Adrenal gland (tissue), 12 donors: ENCODE data around the gene MECR. TPM values are rescaled to one million over a fixed set of nuclear protein-coding genes. Genes with fewer than 3 reads are reported as not detected.

Experiments
- DNase-seq, 7 donors: peaks; one replicate each; pipeline ENCODE4 v3.0.0-alpha.2; 2019 to 2020
- H3K27ac ChIP-seq, 5 donors: fragments of 200-600 bp; sonication (generic) in 4 of 5; 1 replicate in 3 of 5; 2 replicates in 2 of 5; pipeline versions ENCODE4 v1.5.1 to v1.8.0; 2016 to 2020; ENCODE audit warnings: mild to moderate bottlenecking in 1 of 5
- H3K27me3 ChIP-seq: fragments of 200-600 bp; 2 replicates; pipeline ENCODE4 v1.8.0; 2021
- H3K36me3 ChIP-seq, 2 donors: fragments of 200-600 bp; replicated peaks in 1 of 2; 1 replicate in 1 of 2; 2 replicates in 1 of 2; pipeline versions ENCODE4 v1.5.1 to v1.8.0; 2018 to 2022
- H3K4me1 ChIP-seq, 2 donors: fragments of 200-600 bp; replicated peaks in 1 of 2; 1 replicate in 1 of 2; 2 replicates in 1 of 2; pipeline versions ENCODE4 v1.5.1 to v1.8.0; 2018 to 2021
- H3K4me3 ChIP-seq, 4 donors: fragments of 200-600 bp; sonication (generic) in 3 of 4; one replicate each; pipeline ENCODE4 v1.5.1; 2016 to 2018
- H3K9me3 ChIP-seq, 3 donors: fragments of 200-600 bp; sonication (generic) in 1 of 3; replicated peaks in 1 of 3; 1 replicate in 2 of 3; 2 replicates in 1 of 3; pipeline versions ENCODE4 v1.5.1 to v1.8.0; 2016 to 2021
- POLR2A ChIP-seq, 2 donors: fragments of 450-650 bp; IDR thresholded peaks; one replicate each; pipeline ENCODE4 v1.6.1; 2017; ENCODE audit warnings: antibody characterized with exemption in 2 of 2, mild to moderate bottlenecking in 2 of 2, moderate library complexity in 1 of 2
- WGBS, 4 donors: extraction: QIAGEN DNeasy Blood & Tissue Kit in 2 of 4; methylation state at CpG; one replicate each; pipeline versions ENCODE4 v1.1.5 to v1.1.7; 2013 to 2017; 5-methylcytosine and 5-hydroxymethylcytosine counted together
- intact Hi-C, 2 donors: fragments of 100-400 bp; cut with DNase I; formaldehyde crosslinking; loops; one replicate each; pipeline versions ENCODE4 v1.14.1 to v1.15.0; 2022 to 2023
- polyA plus RNA-seq, 3 donors: library from polyadenylated mRNA; stranded (reverse); fragments of 200-250 nt in 2 of 3; fragments of 350-450 nt in 1 of 3; fragmentation: Illumina TruSeq in 1 of 3; extraction: RNeasy Lipid Tissue Mini Kit (QIAGEN cat#74804) in 1 of 3; gene quantifications; one replicate each; pipeline ENCODE4 v1.2.3, GENCODE V29; 2013 to 2014
- total RNA-seq, 9 donors: library from RNA; depleted of rRNA in 4 of 9; stranded (reverse); fragments of >200 nt in 4 of 9; fragments of 120-200 nt in 1 of 9; fragmentation: NEBNext Ultra II Directional in 1 of 9; extraction: Animal tissue kit (Norgen Biotek cat#: 25700) in 1 of 9; gene quantifications; one replicate each; pipeline versions ENCODE4 v1.1.0 to v1.2.4, GENCODE V29; 2013 to 2023
- TF ChIP-seq, protein P1 (sequence below), 6 experiments: fragments of 450-650 bp in 4 of 6; fragments of 200-600 bp in 2 of 6; sonication (generic) in 1 of 6; IDR thresholded peaks; 1 replicate in 5 of 6; 2 replicates in 1 of 6; pipeline versions ENCODE4 v1.5.1 to v1.8.0; 2016 to 2021; ENCODE audit warnings: antibody characterized with exemption in 6 of 6, mild to moderate bottlenecking in 2 of 6, moderate library complexity in 1 of 6
- donor health status: healthy with polysubstance abuse.
- donor health status: Bipolar disorder and iron deficiency.
- donor health status: DM: yes; HTN: yes; CAD: no.
- donor health status: DM: no; HTN: no; CAD: no.
- donor health status: DM: no; HTN: no; CAD: no.
- donor health status: DM: yes; HTN: yes; CAD: no.

The MECR gene
- total and polyA plus RNA-seq, 12 donors = 26.1 to 53.1 (median 33.5) TPM

- peaks cover 0 to 52% of the 10 kb centered on the region in 2 donors for H3K36me3 ChIP-seq
- no peak overlapping the region for H3K4me3 ChIP-seq
- no peaks in the 10 kb centered on the region for H3K9me3 ChIP-seq
- peaks cover 7 to 33% of the 10 kb centered on the region in 2 donors for H3K4me1 ChIP-seq
- TF ChIP-seq, protein P1, sequence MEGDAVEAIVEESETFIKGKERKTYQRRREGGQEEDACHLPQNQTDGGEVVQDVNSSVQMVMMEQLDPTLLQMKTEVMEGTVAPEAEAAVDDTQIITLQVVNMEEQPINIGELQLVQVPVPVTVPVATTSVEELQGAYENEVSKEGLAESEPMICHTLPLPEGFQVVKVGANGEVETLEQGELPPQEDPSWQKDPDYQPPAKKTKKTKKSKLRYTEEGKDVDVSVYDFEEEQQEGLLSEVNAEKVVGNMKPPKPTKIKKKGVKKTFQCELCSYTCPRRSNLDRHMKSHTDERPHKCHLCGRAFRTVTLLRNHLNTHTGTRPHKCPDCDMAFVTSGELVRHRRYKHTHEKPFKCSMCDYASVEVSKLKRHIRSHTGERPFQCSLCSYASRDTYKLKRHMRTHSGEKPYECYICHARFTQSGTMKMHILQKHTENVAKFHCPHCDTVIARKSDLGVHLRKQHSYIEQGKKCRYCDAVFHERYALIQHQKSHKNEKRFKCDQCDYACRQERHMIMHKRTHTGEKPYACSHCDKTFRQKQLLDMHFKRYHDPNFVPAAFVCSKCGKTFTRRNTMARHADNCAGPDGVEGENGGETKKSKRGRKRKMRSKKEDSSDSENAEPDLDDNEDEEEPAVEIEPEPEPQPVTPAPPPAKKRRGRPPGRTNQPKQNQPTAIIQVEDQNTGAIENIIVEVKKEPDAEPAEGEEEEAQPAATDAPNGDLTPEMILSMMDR (IDR thresholded peaks at IDR 0.05) = no peak
- TF ChIP-seq POLR2A (IDR thresholded peaks at IDR 0.05) = no peak
- DNase-seq = no peak
- WGBS, 4 donors = 84 to 94% (median 89%) methylated on average over 4 of the region's 4 CpGs
- no peak overlapping the region for H3K27ac ChIP-seq
- H3K27me3 ChIP-seq = no peaks in the 10 kb centered on the region
- intact Hi-C loops = no loop called here
These were observed 66.1 kb downstream of the MECR start for GRCh38 chr1:29164588-29164987.

DNA sequence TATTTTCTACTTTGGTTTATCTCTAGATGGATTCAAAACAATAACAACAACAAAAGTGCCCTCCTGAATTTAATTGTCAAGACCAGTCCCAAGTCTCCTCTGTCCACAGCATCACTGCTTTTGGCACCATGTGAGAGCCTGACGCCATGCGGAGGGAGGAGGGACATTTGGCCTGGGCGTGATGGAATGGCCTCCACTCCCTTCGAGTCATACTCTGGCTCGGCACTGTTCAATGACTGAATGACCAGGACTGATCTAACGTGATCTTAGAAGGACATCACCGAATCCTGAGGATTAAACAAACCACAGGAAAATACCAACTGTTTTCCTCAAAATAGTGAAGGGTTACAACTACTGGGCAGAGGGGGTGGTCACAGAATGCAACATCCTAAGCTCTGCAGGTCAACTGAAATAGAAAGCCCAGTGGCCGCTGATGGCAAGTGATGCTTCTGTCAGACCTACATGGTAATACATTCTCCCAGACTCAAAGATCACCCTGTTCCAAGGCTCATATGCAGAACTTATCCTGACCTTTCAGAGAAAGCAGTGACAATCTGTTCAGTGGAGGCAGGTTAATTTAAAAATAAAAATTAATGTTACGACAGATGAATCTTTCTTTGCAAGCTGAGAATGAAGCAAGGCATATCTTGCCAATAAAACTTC is 68.1 kb downstream of the MECR start:
- WGBS, 4 donors = 51 to 55% (median 54%) methylated on average over 9 of the region's 9 CpGs
- Histone ChIP-seq H3K4me3 (no peak overlapping the region), H3K27ac (peak overlapping the region in 2 of 5 donors; percentile 24 to 32), H3K36me3 (peaks cover 0 to 61% of the 10 kb centered on the region in 2 donors), H3K27me3 (no peaks in the 10 kb centered on the region), H3K9me3 (no peaks in the 10 kb centered on the region), H3K4me1 (peaks cover 9 to 28% of the 10 kb centered on the region in 2 donors)
- intact Hi-C loops = no loop called here
- TF ChIP-seq POLR2A (IDR thresholded peaks at IDR 0.05) = no peak
- TF ChIP-seq, protein P1 (IDR thresholded peaks at IDR 0.05) = no peak
- DNase-seq = peak; percentile 54 to 81 (median 72)

DNA sequence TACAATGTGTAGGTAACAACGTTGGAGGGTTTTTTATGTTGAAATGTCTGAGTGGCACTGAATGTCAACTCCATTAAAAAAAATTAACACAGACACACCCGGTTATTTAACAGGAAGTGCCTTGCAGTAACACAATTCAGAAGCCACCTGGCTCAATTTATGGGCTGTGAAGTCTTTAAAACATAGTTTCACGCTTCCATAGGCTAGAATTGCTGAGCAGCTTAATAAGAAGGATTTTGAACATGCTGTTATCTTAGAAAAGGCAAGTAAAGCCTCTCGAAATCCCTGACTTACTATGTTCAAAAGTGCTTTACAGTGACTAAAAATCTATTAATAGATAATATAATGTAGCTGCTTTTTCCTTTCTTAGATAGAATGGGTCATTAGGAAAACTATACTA is 68.7 kb downstream of the MECR start:
- H3K9me3 ChIP-seq = no peaks in the 10 kb centered on the region
- TF ChIP-seq POLR2A (IDR thresholded peaks at IDR 0.05) = no peak
- TF ChIP-seq, protein P1 (IDR thresholded peaks at IDR 0.05) = no peak
- intact Hi-C loops = no loop called here
- 69 to 80% (median 74%) methylated on average over 4 of the region's 4 CpGs for WGBS, 4 donors
- no peaks in the 10 kb centered on the region for H3K27me3 ChIP-seq
- peak overlapping the region in 1 of 5 donors; percentile 32 for H3K27ac ChIP-seq
- DNase-seq = no peak
- peaks cover 0 to 67% of the 10 kb centered on the region in 2 donors for H3K36me3 ChIP-seq
- H3K4me1 ChIP-seq = peaks cover 15 to 34% of the 10 kb centered on the region in 2 donors
- H3K4me3 ChIP-seq = no peak overlapping the region

DNA sequence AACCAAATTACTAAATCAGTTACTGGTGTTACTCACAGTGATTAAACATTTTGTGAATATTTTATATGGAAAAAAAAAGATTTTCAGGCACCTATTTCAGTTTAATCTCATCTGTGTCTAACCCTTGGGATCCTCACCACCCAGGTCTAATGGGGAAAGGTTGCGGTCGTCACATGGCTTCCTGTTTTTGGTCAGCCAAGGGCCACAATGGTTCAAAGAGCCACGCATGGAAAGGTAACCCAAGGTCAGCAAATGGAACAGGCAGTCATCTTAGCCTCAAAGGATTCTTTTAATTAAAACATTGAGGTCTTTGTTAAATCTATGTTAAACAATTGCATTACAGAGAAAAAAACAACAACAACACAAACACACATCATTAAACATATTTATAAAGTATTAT is 71.0 kb downstream of the MECR start:
- Histone ChIP-seq H3K27ac (no peak overlapping the region), H3K36me3 (peaks cover 0 to 58% of the 10 kb centered on the region in 2 donors), H3K4me3 (no peak overlapping the region), H3K4me1 (peaks cover 25 to 48% of the 10 kb centered on the region in 2 donors), H3K27me3 (no peaks in the 10 kb centered on the region), H3K9me3 (no peaks in the 10 kb centered on the region)
- TF ChIP-seq, protein P1 (IDR thresholded peaks at IDR 0.05) = no peak
- no peak for TF ChIP-seq POLR2A (IDR thresholded peaks at IDR 0.05)
- WGBS, 4 donors = 55 to 66% (median 61%) methylated on average over 3 of the region's 3 CpGs
- DNase-seq = no peak
- intact Hi-C loops = no loop called here
